Measurements from ENCODE around the gene DMD.

GRCh38 chrX:31572360-31572759 lies 1639.0 kb downstream of the DMD start:
- TF ChIP-seq CTCF (IDR thresholded peaks at IDR 0.05; ENCODE audit: low read depth, low read length) (no peak), EZH2phosphoT487 (IDR thresholded peaks at IDR 0.05; ENCODE audit: low read depth) (no peak)

All from OCI-LY3 (cell line).